Endothelial cell of umbilical vein (primary cell): ENCODE results near the gene KMT2B. TPM values are rescaled to one million over a fixed set of nuclear protein-coding genes. Genes with fewer than 3 reads are reported as not detected.

Source experiments
- BruUV-seq: library from RNA; stranded (reverse); fragments of 400-500 nt; replicated peaks from 2 replicates; lab custom pipeline; 2021; lab: Mats Ljungman, UMichigan
- CTCF ChIA-PET: fragments of 300-600, 350-600 bp; sonication (Branson Sonifier 250); formaldehyde crosslinking; loops from one replicate; lab custom pipeline; 2021; ENCODE audit warnings: antibody characterized with exemption, inconsistent platforms; lab: Charles Lee
- POLR2A ChIA-PET: fragments of 300-600, 350-600 bp; sonication (Branson Sonifier 250); formaldehyde crosslinking; loops from one replicate; lab custom pipeline; 2021; ENCODE audit warnings: antibody characterized with exemption, inconsistent platforms; lab: Charles Lee
- DNase-seq: peaks from one replicate; pipeline ENCODE4 v3.0.0-alpha.2; 2011; ENCODE audit warnings: low read depth, low spot score
- FAIRE-seq: peaks from 2 replicates; lab custom pipeline; 2011; peaks lifted over from hg19 to GRCh38; lab: Jason Lieb, UNC
- H2AFZ ChIP-seq: 2 replicates; pipeline ENCODE4 v1.6.0; 2012; ENCODE audit warnings: low read depth, low read length, control low read depth, inconsistent platforms
- H3K27ac ChIP-seq: 2 replicates; pipeline ENCODE4 v1.5.1; 2011; ENCODE audit warnings: low read depth, mild to moderate bottlenecking, control low read depth, low read length, moderate library complexity; ENCODE audit not compliant: insufficient read depth
- H3K27me3 ChIP-seq, 2 experiments: 2 replicates each; pipeline versions ENCODE4 v1.6.0 to v1.6.1; 2011; ENCODE audit warnings: low read length in 2 of 2, mixed read lengths in 1 of 2; ENCODE audit not compliant: control insufficient read depth in 2 of 2, insufficient read depth in 2 of 2
- H3K36me3 ChIP-seq, 2 experiments: 2 replicates in 1 of 2; 3 replicates in 1 of 2; pipeline ENCODE4 v1.5.1; 2011; ENCODE audit warnings: low read length in 2 of 2, mild to moderate bottlenecking in 1 of 2, moderate library complexity in 1 of 2; ENCODE audit not compliant: control insufficient read depth in 2 of 2, insufficient read depth in 2 of 2; ENCODE audit errors: extremely low read depth in 1 of 2
- H3K4me1 ChIP-seq: 3 replicates; pipeline ENCODE4 v1.5.1; 2011; ENCODE audit warnings: mild to moderate bottlenecking, low read length; ENCODE audit not compliant: control insufficient read depth, insufficient read depth; ENCODE audit errors: extremely low read depth
- H3K4me2 ChIP-seq: 2 replicates; pipeline ENCODE4 v1.6.1; 2011; ENCODE audit warnings: low read length, control low read depth, mixed read lengths; ENCODE audit not compliant: insufficient read depth
- H3K4me3 ChIP-seq, 3 experiments: fragments of 200-600 bp in 1 of 3; sonication (generic), shearing (Covaris generic) in 1 of 3; replicated peaks in 1 of 3; 2 replicates each; pipeline ENCODE4 v1.5.1; 2011 to 2016; ENCODE audit warnings: control low read depth in 3 of 3, low read length in 3 of 3, mild to moderate bottlenecking in 2 of 3, inconsistent platforms in 1 of 3, low read depth in 1 of 3, moderate library complexity in 1 of 3; ENCODE audit not compliant: insufficient read depth in 1 of 3
- H3K79me2 ChIP-seq: 2 replicates; pipeline ENCODE4 v1.6.0; 2012; ENCODE audit warnings: low read length, inconsistent platforms; ENCODE audit not compliant: control insufficient read depth, insufficient read depth
- H3K9ac ChIP-seq: replicated peaks from 2 replicates; pipeline ENCODE3; 2011; ENCODE audit warnings: low read length, control low read depth; ENCODE audit not compliant: insufficient read depth; ENCODE audit errors: extremely low read depth
- H3K9me1 ChIP-seq: replicated peaks from 3 replicates; pipeline ENCODE4 v1.6.0; 2011; ENCODE audit warnings: mild to moderate bottlenecking, low read length; ENCODE audit not compliant: control insufficient read depth, insufficient read depth; ENCODE audit errors: extremely low read depth
- H3K9me3 ChIP-seq: replicated peaks from 2 replicates; pipeline ENCODE4 v1.5.1; 2012; ENCODE audit warnings: low read length, inconsistent platforms; ENCODE audit not compliant: control insufficient read depth, insufficient read depth
- H4K20me1 ChIP-seq: replicated peaks from 2 replicates; pipeline ENCODE3; 2011; ENCODE audit warnings: mild to moderate bottlenecking, low read length; ENCODE audit not compliant: control insufficient read depth, insufficient read depth; ENCODE audit errors: extremely low read depth
- CTCF ChIP-seq, 2 donors: IDR thresholded peaks; 1 replicate in 1 of 2; 2 replicates in 1 of 2; pipeline ENCODE4 v1.5.1; 2011; ENCODE audit warnings: low read length in 2 of 2, mild to moderate bottlenecking in 2 of 2, moderate library complexity in 2 of 2, control low read depth in 1 of 2, inconsistent platforms in 1 of 2, low read depth in 1 of 2; ENCODE audit not compliant: insufficient read depth in 1 of 2; ENCODE audit errors: extremely low read depth in 1 of 2
- EZH2 ChIP-seq: IDR thresholded peaks from 2 replicates; pipeline ENCODE4 v1.6.1; 2012; ENCODE audit warnings: borderline replicate concordance, low read depth, mild to moderate bottlenecking, moderate library complexity, low read length, inconsistent platforms; ENCODE audit not compliant: severe bottlenecking
- FOS ChIP-seq: IDR thresholded peaks from 2 replicates; pipeline ENCODE4 v1.6.1; 2011; ENCODE audit warnings: mild to moderate bottlenecking, low read length, moderate library complexity, borderline replicate concordance; ENCODE audit not compliant: insufficient read depth
- GATA2 ChIP-seq: IDR thresholded peaks from 2 replicates; pipeline ENCODE4 v1.7.0; 2011; ENCODE audit warnings: low read depth, mild to moderate bottlenecking, moderate library complexity, mixed read lengths, low read length; ENCODE audit not compliant: insufficient read length, insufficient read depth
- JUN ChIP-seq: IDR thresholded peaks from 2 replicates; pipeline ENCODE4 v1.6.1; 2011; ENCODE audit warnings: borderline replicate concordance, low read depth; ENCODE audit not compliant: insufficient read length, insufficient read depth
- MAX ChIP-seq: IDR thresholded peaks from 2 replicates; pipeline ENCODE4 v1.6.1; 2011; ENCODE audit not compliant: insufficient read depth, insufficient read length
- MYC ChIP-seq: IDR thresholded peaks from one replicate; pipeline ENCODE4 v1.6.1; 2011; ENCODE audit warnings: mild to moderate bottlenecking, low read depth, low read length
- POLR2A ChIP-seq: IDR thresholded peaks from 2 replicates; pipeline ENCODE4 v1.6.1; 2012; ENCODE audit warnings: low read depth, mild to moderate bottlenecking, control low read depth, low read length
- POLR2AphosphoS5 ChIP-seq: IDR thresholded peaks from 2 replicates; pipeline ENCODE4 v1.6.1; 2012; ENCODE audit warnings: low read depth, mild to moderate bottlenecking, control low read depth, low read length, moderate library complexity; ENCODE audit not compliant: insufficient read depth
- dilution Hi-C: fragments of 300-500 bp; cut with MboI; formaldehyde crosslinking; loops from one replicate; pipeline ENCODE4 v1.15.0; 2019; ENCODE audit warnings: low sequenced_read_pairs; ENCODE audit not compliant: extremely low pct_ligation_motif_present
- intact Hi-C: fragments of 100-400 bp; cut with micrococcal nuclease; formaldehyde crosslinking; loops from one replicate; pipeline ENCODE4 v1.10.0; 2022
- polyA plus RNA-seq, 4 experiments: library from polyadenylated mRNA; depleted of rRNA in 3 of 4; stranded (reverse) in 3 of 4; unstranded in 1 of 4; fragments of >200 nt; gene quantifications; 2 replicates each; pipeline versions ENCODE4 v1.2.1 to v1.2.3, GENCODE V29; 2011 to 2012; ENCODE audit warnings: missing spikeins in 1 of 4
- total RNA-seq: library from RNA; stranded (reverse); gene quantifications from 2 replicates; pipeline ENCODE4 v1.2.3, GENCODE V29; 2021

The KMT2B gene
- total and polyA plus RNA-seq, 2 donors (not counting 3 experiments of a cell fraction or from before 2014, with no cell fraction given), result 28.4 to 37.2 TPM

- CTCF ChIA-PET, result interaction anchor here (0.8 to 0.9 kb wide), 3 partner anchors 9 to 17 kb away, joined by 3 to 4 read pairs (median 3); partner anchors contain the start of gene LIN37
These were observed 39.5 kb downstream of the KMT2B start for GRCh38 chr19:35757231-35757748.

More at GRCh38 chr19:35757231-35757748, 39.5 kb downstream of the KMT2B start:
- Histone ChIP-seq H3K9me1 (no peaks in the 10 kb centered on the region), H2AFZ (peak overlapping the region; percentile 45), H3K9me3 (no peaks in the 10 kb centered on the region), H3K36me3 (peaks cover 0 to 15% of the 10 kb centered on the region in 2 experiments), H4K20me1 (no peaks in the 10 kb centered on the region), H3K4me1 (peaks cover 22% of the 10 kb centered on the region), H3K27ac (peak overlapping the region; percentile 78), H3K4me3 (peak overlapping the region in 2 of 3 experiments; percentile 16 to 27), H3K4me2 (peak overlapping the region; percentile 45), H3K9ac (peak overlapping the region; percentile 56), H3K27me3 (no peaks in the 10 kb centered on the region), H3K79me2 (peaks cover 14% of the 10 kb centered on the region)
- TF ChIP-seq POLR2AphosphoS5 (peak; percentile 14), CTCF (IDR thresholded peaks at IDR 0.05; ENCODE audit: extremely low read depth in 1 of 2, insufficient read depth in 1 of 2, low read depth in 1 of 2, low read length in 2 of 2) (no peak), MYC (no peak), EZH2 (no peak), GATA2 (no peak), POLR2A (peak; percentile 44), MAX (no peak), FOS (peak; percentile 22), JUN (no peak)
- dilution Hi-C loops, result no loop called here
- BruUV-seq, result no TSS peak
- intact Hi-C loops, result loop anchor here (1.0 to 5.0 kb wide), 2 partner anchors 9 to 110 kb away; partner anchors contain the start of genes COX6B1 and LIN37
- FAIRE-seq (no peak), DNase-seq (peak; percentile 62)
- POLR2A ChIA-PET, result interaction anchor here (0.9 to 1.0 kb wide), 2 partner anchors 9 to 17 kb away, joined by 3 to 5 read pairs; partner anchors contain the start of gene LIN37
